H9 (cell line): ENCODE data around the gene MIPOL1. TPM values are rescaled to one million over a fixed set of nuclear protein-coding genes. Genes with fewer than 3 reads are reported as not detected.

Experiments
- DNase-seq: peaks from one replicate; pipeline ENCODE4 v3.0.0-alpha.2; 2017
- H2AFZ ChIP-seq: one replicate; pipeline ENCODE4 v1.6.1; 2013; ENCODE audit warnings: mild to moderate bottlenecking, low read length, control low read depth, moderate library complexity
- H2AK5ac ChIP-seq: 2 replicates; pipeline ENCODE4 v1.6.1; 2013; ENCODE audit warnings: low read length, control low read depth, mixed read lengths; ENCODE audit not compliant: insufficient read length
- H2BK120ac ChIP-seq: one replicate; pipeline ENCODE4 v1.6.1; 2013; ENCODE audit warnings: low read depth, mild to moderate bottlenecking, low read length, control low read depth, inconsistent platforms; ENCODE audit not compliant: poor library complexity, severe bottlenecking
- H2BK12ac ChIP-seq: 2 replicates; pipeline ENCODE4 v1.6.1; 2013; ENCODE audit warnings: low read length, control low read depth, mixed read lengths, low read depth; ENCODE audit not compliant: insufficient read length
- H2BK15ac ChIP-seq: 2 replicates; pipeline ENCODE4 v1.6.1; 2013; ENCODE audit warnings: low read depth, low read length, control low read depth
- H2BK20ac ChIP-seq: one replicate; pipeline ENCODE4 v1.6.1; 2013; ENCODE audit warnings: low read depth, mild to moderate bottlenecking, low read length, control low read depth, inconsistent platforms; ENCODE audit not compliant: poor library complexity, severe bottlenecking
- H2BK5ac ChIP-seq: 2 replicates; pipeline ENCODE4 v1.6.1; 2013; ENCODE audit warnings: low read length, control low read depth, mixed read lengths; ENCODE audit not compliant: insufficient read length
- H3K14ac ChIP-seq: 2 replicates; pipeline ENCODE4 v1.6.1; 2013; ENCODE audit warnings: low read length, control low read depth; ENCODE audit not compliant: insufficient read depth
- H3K18ac ChIP-seq: 2 replicates; pipeline ENCODE4 v1.6.1; 2013; ENCODE audit warnings: low read depth, mild to moderate bottlenecking, mixed read lengths, low read length, control low read depth; ENCODE audit not compliant: insufficient read length
- H3K23ac ChIP-seq: 2 replicates; pipeline ENCODE4 v1.6.1; 2013; ENCODE audit warnings: low read length, control low read depth, mixed read lengths, low read depth; ENCODE audit not compliant: insufficient read length
- H3K23me2 ChIP-seq: 2 replicates; pipeline ENCODE4 v1.6.1; 2013; ENCODE audit warnings: low read depth, mild to moderate bottlenecking, mixed read lengths, low read length, control low read depth; ENCODE audit not compliant: insufficient read length, poor library complexity, severe bottlenecking
- H3K27ac ChIP-seq: 2 replicates; pipeline ENCODE4 v1.5.1; 2013; ENCODE audit warnings: low read length, control low read depth, mixed read lengths, low read depth; ENCODE audit not compliant: insufficient read length
- H3K27me3 ChIP-seq: 2 replicates; pipeline ENCODE4 v1.6.1; 2013; ENCODE audit warnings: low read length, control low read depth, inconsistent platforms; ENCODE audit not compliant: insufficient read depth
- H3K4ac ChIP-seq: 2 replicates; pipeline ENCODE4 v1.6.1; 2013; ENCODE audit warnings: low read depth, mild to moderate bottlenecking, control low read depth, inconsistent platforms, low read length, moderate library complexity
- H3K4me1 ChIP-seq: 2 replicates; pipeline ENCODE4 v1.6.1; 2013; ENCODE audit warnings: low read length, control low read depth, inconsistent platforms; ENCODE audit not compliant: insufficient read depth
- H3K4me2 ChIP-seq: 2 replicates; pipeline ENCODE4 v1.6.1; 2013; ENCODE audit warnings: low read length, control low read depth, mixed read lengths; ENCODE audit not compliant: insufficient read length, insufficient read depth
- H3K56ac ChIP-seq: 2 replicates; pipeline ENCODE4 v1.6.1; 2013; ENCODE audit warnings: low read depth, mild to moderate bottlenecking, mixed read lengths, low read length, control low read depth; ENCODE audit not compliant: insufficient read length
- H3K79me1 ChIP-seq: 2 replicates; pipeline ENCODE4 v1.6.1; 2013; ENCODE audit warnings: low read depth, mild to moderate bottlenecking, moderate library complexity, low read length, control low read depth, inconsistent platforms; ENCODE audit not compliant: insufficient read depth, poor library complexity, severe bottlenecking
- H3K79me2 ChIP-seq: 2 replicates; pipeline ENCODE4 v1.6.1; 2013; ENCODE audit warnings: low read length, control low read depth, inconsistent platforms; ENCODE audit not compliant: insufficient read depth
- H3K9ac ChIP-seq: 2 replicates; pipeline ENCODE4 v1.6.1; 2013; ENCODE audit warnings: low read length, control low read depth, mixed read lengths; ENCODE audit not compliant: insufficient read length; ENCODE audit errors: extremely low read depth
- H3K9me3 ChIP-seq: one replicate; pipeline ENCODE4 v1.6.1; 2013; ENCODE audit warnings: low read depth, low read length, inconsistent platforms; ENCODE audit not compliant: control insufficient read depth
- H3T11ph ChIP-seq: one replicate; pipeline ENCODE4 v1.6.1; 2013; ENCODE audit warnings: mild to moderate bottlenecking, low read length, control low read depth, inconsistent platforms
- H4K20me1 ChIP-seq: one replicate; pipeline ENCODE4 v1.6.1; 2013; ENCODE audit not compliant: control insufficient read depth, insufficient read length, insufficient read depth
- H4K5ac ChIP-seq: 2 replicates; pipeline ENCODE4 v1.6.1; 2013; ENCODE audit warnings: low read depth, mild to moderate bottlenecking, mixed read lengths, low read length, control low read depth; ENCODE audit not compliant: insufficient read length
- H4K8ac ChIP-seq: replicated peaks from 2 replicates; pipeline ENCODE4 v1.6.1; 2013; ENCODE audit warnings: low read length, control low read depth, mixed read lengths, low read depth; ENCODE audit not compliant: insufficient read length
- H4K91ac ChIP-seq: 2 replicates; pipeline ENCODE4 v1.6.1; 2013; ENCODE audit warnings: low read depth, mild to moderate bottlenecking, moderate library complexity, mixed read lengths, low read length, control low read depth; ENCODE audit not compliant: insufficient read length
- H3K27ac Mint-ChIP-seq, 3 experiments: 2 replicates in 2 of 3; 3 replicates in 1 of 3; pipeline ENCODE4 v1.8.0; 2020 to 2021; ENCODE audit warnings: mixed read lengths in 3 of 3, mild to moderate bottlenecking in 1 of 3, moderate library complexity in 1 of 3
- H3K27me3 Mint-ChIP-seq: 2 replicates; pipeline ENCODE4 v1.8.0; 2021; ENCODE audit warnings: low read depth, mild to moderate bottlenecking, moderate library complexity, mixed read lengths
- H3K36me3 Mint-ChIP-seq, 3 experiments: 2 replicates in 2 of 3; 3 replicates in 1 of 3; pipeline ENCODE4 v1.8.0; 2020 to 2021; ENCODE audit warnings: low read depth in 3 of 3, mixed read lengths in 3 of 3; ENCODE audit not compliant: insufficient read depth in 1 of 3
- H3K4me1 Mint-ChIP-seq, 2 experiments: 2 replicates each; pipeline ENCODE4 v1.8.0; 2020; ENCODE audit warnings: mixed read lengths in 2 of 2
- H3K4me3 Mint-ChIP-seq, 2 experiments: 2 replicates in 1 of 2; 3 replicates in 1 of 2; pipeline ENCODE4 v1.8.0; 2020 to 2021; ENCODE audit warnings: mild to moderate bottlenecking in 2 of 2, mixed read lengths in 2 of 2, moderate library complexity in 1 of 2
- H3K9me3 Mint-ChIP-seq, 2 experiments: 2 replicates in 1 of 2; 3 replicates in 1 of 2; pipeline ENCODE4 v1.8.0; 2020; ENCODE audit warnings: mild to moderate bottlenecking in 2 of 2, mixed read lengths in 2 of 2, moderate library complexity in 1 of 2
- CTCF ChIP-seq: fragments of 200-600 bp; sonication (generic); conservative IDR thresholded peaks from 3 replicates; pipeline ENCODE4 v1.8.0; 2021; ENCODE audit warnings: antibody characterized with exemption, mild to moderate bottlenecking
- WGBS: extraction: QIAGEN DNeasy Blood & Tissue Kit; methylation state at CpG from one replicate; pipeline ENCODE4 v1.1.7; 2013; ENCODE audit warnings: missing lambda C conversion rate, low lambda C conversion rate, mixed read lengths; ENCODE audit not compliant: insufficient read length; ENCODE audit errors: extremely low coverage; 5-methylcytosine and 5-hydroxymethylcytosine counted together
- total RNA-seq: library from RNA; stranded (reverse); gene quantifications from 2 replicates; pipeline ENCODE4 v1.2.1, GENCODE V29; 2021

The MIPOL1 gene
- total RNA-seq, 1 experiment from 2014 or later = 15.6 TPM

DNA sequence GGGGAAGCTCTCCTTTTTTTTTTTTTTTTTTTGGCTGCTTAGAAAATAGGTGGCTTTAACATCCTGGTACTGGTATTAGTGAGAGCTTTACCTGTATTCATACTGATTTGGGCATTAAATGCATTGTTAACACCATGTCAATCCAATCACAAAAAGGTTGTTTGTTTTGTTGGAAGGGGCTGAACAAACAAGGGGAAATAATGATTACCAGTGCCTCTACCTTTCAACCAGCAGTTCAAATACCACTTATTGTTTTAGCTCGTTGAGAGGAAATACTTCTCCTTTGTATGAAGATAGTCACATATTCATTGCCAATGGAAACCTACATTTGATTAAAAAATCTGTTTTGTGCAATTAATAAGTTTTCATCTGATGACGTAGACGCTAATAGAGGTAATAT is 72.9 kb downstream of the MIPOL1 start:
- H3K9ac ChIP-seq = no peak overlapping the region
- no peak overlapping the region for H3K14ac ChIP-seq
- H2BK12ac ChIP-seq = no peak overlapping the region
- no peaks in the 10 kb centered on the region for H4K20me1 ChIP-seq
- no peak overlapping the region for H3K4ac ChIP-seq
- no peaks in the 10 kb centered on the region for H3K9me3 Mint-ChIP-seq
- H3K18ac ChIP-seq = no peak overlapping the region
- H3K27me3 Mint-ChIP-seq = no peaks in the 10 kb centered on the region
- no peak overlapping the region for H3K27ac ChIP-seq
- H2BK5ac ChIP-seq = no peak overlapping the region
- no peak overlapping the region for H3K4me2 ChIP-seq
- H3T11ph ChIP-seq = no peak overlapping the region
- H3K4me1 Mint-ChIP-seq = peaks cover 0 to 2% of the 10 kb centered on the region in 2 experiments; a peak in 1 of 4 replicates
- no peaks in the 10 kb centered on the region for H3K23me2 ChIP-seq
- no peak overlapping the region for H3K27ac Mint-ChIP-seq
- H3K23ac ChIP-seq = no peak overlapping the region
- no peak overlapping the region for H3K4me3 Mint-ChIP-seq
- H2AK5ac ChIP-seq = no peak overlapping the region
- no peak overlapping the region for H4K5ac ChIP-seq
- H3K79me2 ChIP-seq = no peaks in the 10 kb centered on the region
- no peak overlapping the region for H2BK120ac ChIP-seq
- H3K27me3 ChIP-seq = no peaks in the 10 kb centered on the region
- TF ChIP-seq CTCF = no peak
- H3K9me3 ChIP-seq = no peaks in the 10 kb centered on the region
- no peak overlapping the region for H3K56ac ChIP-seq
- no peak overlapping the region for H4K91ac ChIP-seq
- no CpG with 5 or more reads among the region's 3 CpGs for WGBS
- H4K8ac ChIP-seq = no peak overlapping the region
- peaks cover 0 to 11% (median 2%) of the 10 kb centered on the region in 3 experiments; a peak in 3 of 7 replicates for H3K36me3 Mint-ChIP-seq
- H3K79me1 ChIP-seq = no peaks in the 10 kb centered on the region
- no peaks in the 10 kb centered on the region for H3K4me1 ChIP-seq
- H2AFZ ChIP-seq = no peak overlapping the region
- DNase-seq = no peak
- no peak overlapping the region for H2BK15ac ChIP-seq
- H2BK20ac ChIP-seq = no peak overlapping the region
